Glutamatergic neuron (in vitro differentiated cells): ENCODE data around the gene SYNE2. TPM values are rescaled to one million over a fixed set of nuclear protein-coding genes. Genes with fewer than 3 reads are reported as not detected.
A peak's percentile ranks its signal among the peaks of the same experiment; 100 is the strongest.

Source experiments
- DNase-seq: peaks from one replicate; pipeline ENCODE4 v3.0.0; 2022
- H3K27ac Mint-ChIP-seq: one replicate; pipeline ENCODE4 v1.8.0; 2020; ENCODE audit warnings: mild to moderate bottlenecking, mixed read lengths, inconsistent platforms; ENCODE audit not compliant: unreplicated experiment
- H3K27me3 Mint-ChIP-seq: one replicate; pipeline ENCODE4 v1.8.0; 2020; ENCODE audit warnings: mild to moderate bottlenecking, moderate library complexity, mixed read lengths, inconsistent platforms; ENCODE audit not compliant: unreplicated experiment
- H3K36me3 Mint-ChIP-seq: one replicate; pipeline ENCODE4 v1.8.0; 2020; ENCODE audit warnings: mild to moderate bottlenecking, mixed read lengths, inconsistent platforms; ENCODE audit not compliant: unreplicated experiment
- H3K4me1 Mint-ChIP-seq: one replicate; pipeline ENCODE4 v1.8.0; 2020; ENCODE audit warnings: mild to moderate bottlenecking, low read depth, mixed read lengths, inconsistent platforms; ENCODE audit not compliant: unreplicated experiment
- H3K4me3 Mint-ChIP-seq: one replicate; pipeline ENCODE4 v1.8.0; 2020; ENCODE audit warnings: mild to moderate bottlenecking, mixed read lengths, inconsistent platforms; ENCODE audit not compliant: unreplicated experiment
- H3K9me3 Mint-ChIP-seq: one replicate; pipeline ENCODE4 v1.8.0; 2020; ENCODE audit warnings: mild to moderate bottlenecking, moderate library complexity, mixed read lengths, inconsistent platforms; ENCODE audit not compliant: unreplicated experiment
- CTCF ChIP-seq: fragments of 200-600 bp; sonication (generic); IDR thresholded peaks from one replicate; pipeline ENCODE4 v1.5.0; 2021; ENCODE audit not compliant: partially characterized antibody, unreplicated experiment
- total RNA-seq: library from RNA; stranded (reverse); fragmentation: NEBNext Ultra II Directional; extraction: Animal tissue kit (Norgen Biotek cat#: 25700); gene quantifications from one replicate; pipeline ENCODE4 v1.2.1, GENCODE V29; 2021; ENCODE audit not compliant: unreplicated experiment

SYNE2 gene
- total RNA-seq, 1 donor from 2014 or later: 81.7 TPM

- H3K9me3 Mint-ChIP-seq: no peaks in the 10 kb centered on the region
- H3K27ac Mint-ChIP-seq: no peak overlapping the region
- TF ChIP-seq CTCF: no peak
- no peak overlapping the region for H3K4me3 Mint-ChIP-seq
- peaks cover 14% of the 10 kb centered on the region for H3K4me1 Mint-ChIP-seq
- H3K27me3 Mint-ChIP-seq: peaks cover 5% of the 10 kb centered on the region
- DNase-seq: no peak
- H3K36me3 Mint-ChIP-seq: no peaks in the 10 kb centered on the region
Observed at GRCh38 chr14:63897721-63898163, 44.9 kb downstream of the SYNE2 start.

DNA sequence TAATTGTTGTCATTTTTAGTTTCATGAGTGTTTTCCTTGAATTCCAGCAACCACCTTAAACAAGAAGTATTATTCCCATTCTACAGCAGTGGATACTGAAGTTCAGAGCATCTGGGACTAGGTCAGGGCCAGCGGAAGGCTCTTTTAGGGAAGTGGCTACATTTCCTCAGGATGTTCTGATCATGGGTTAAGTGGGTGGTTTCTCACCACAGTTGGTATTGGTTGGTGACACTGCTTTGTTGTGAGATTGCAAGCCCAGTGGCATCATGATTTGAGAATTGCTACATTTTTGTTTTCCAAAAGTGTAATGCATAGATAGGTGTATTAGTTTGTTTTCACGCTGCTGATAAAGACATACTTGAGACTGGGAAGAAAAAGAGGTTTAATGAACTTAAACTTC, 47.1 kb downstream of the SYNE2 start:
- H3K27ac Mint-ChIP-seq: peak overlapping the region; percentile 17
- no peak overlapping the region for H3K4me3 Mint-ChIP-seq
- no peak for DNase-seq
- no peaks in the 10 kb centered on the region for H3K9me3 Mint-ChIP-seq
- TF ChIP-seq CTCF: no peak
- H3K4me1 Mint-ChIP-seq: peaks cover 14% of the 10 kb centered on the region
- peaks cover 3% of the 10 kb centered on the region for H3K27me3 Mint-ChIP-seq
- H3K36me3 Mint-ChIP-seq: peaks cover 2% of the 10 kb centered on the region

DNA sequence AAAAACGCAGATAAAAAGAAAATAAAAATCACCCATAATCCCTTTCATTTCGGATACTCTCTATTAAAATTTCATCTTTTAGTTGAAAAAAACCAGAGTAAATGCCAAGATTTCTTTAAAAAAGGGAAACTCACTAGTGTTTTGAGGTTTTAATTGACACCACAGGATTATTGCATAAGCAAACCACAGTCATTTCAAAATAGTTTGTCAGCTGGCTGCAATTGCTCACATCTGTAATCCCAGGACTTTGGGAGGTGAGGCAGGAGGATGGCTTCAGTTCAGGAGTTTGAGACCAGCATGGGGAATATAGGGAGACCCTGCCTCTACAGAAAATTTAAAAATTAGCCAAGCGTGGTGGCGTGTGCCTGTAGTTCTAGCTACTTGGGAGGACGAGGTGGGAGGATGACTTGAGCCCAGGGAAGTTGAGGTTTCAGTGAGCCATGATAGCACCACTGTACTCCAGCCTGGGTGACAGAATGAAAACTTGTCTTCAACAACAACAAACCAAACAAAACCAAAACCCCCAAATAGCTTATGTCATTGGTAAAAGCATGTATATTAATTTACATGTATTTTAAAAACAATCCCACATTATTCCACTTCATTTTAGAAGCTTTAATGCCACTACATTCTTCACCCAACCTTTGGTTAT, 48.8 kb downstream of the SYNE2 start:
- Mint-ChIP-seq H3K27ac (no peak overlapping the region), H3K9me3 (peaks cover 3% of the 10 kb centered on the region), H3K36me3 (peaks cover 8% of the 10 kb centered on the region), H3K27me3 (peaks cover 3% of the 10 kb centered on the region), H3K4me1 (peaks cover 14% of the 10 kb centered on the region), H3K4me3 (no peak overlapping the region)
- no peak for DNase-seq
- TF ChIP-seq CTCF: no peak

- no peak overlapping the region for H3K27ac Mint-ChIP-seq
- peaks cover 11% of the 10 kb centered on the region for H3K4me1 Mint-ChIP-seq
- H3K9me3 Mint-ChIP-seq: peaks cover 3% of the 10 kb centered on the region
- DNase-seq: no peak
- no peak overlapping the region for H3K4me3 Mint-ChIP-seq
- peaks cover 8% of the 10 kb centered on the region for H3K36me3 Mint-ChIP-seq
- H3K27me3 Mint-ChIP-seq: peaks cover 3% of the 10 kb centered on the region
- no peak for TF ChIP-seq CTCF
Observed at GRCh38 chr14:63902375-63902976, 49.7 kb downstream of the SYNE2 start.

DNA sequence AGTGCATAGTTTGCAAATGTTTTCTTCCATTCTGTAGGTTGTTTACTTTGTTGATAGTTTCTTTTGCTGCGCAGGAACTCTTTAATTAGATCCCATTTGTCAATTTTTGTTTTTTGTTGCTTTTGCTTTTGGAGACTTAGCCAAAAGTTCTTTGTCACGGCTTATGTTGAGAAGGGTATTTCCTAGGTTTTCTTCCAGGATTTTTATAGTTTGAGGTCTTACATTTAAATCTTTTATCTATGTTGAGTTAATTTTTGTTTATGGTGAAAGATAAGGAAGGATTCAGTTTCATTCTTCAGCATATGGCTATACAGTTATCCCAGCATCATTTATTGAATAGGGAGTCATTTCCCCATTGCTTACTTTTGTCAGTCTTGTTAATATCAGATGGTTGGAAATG, 51.9 kb downstream of the SYNE2 start:
- TF ChIP-seq CTCF: no peak
- Mint-ChIP-seq H3K4me3 (no peak overlapping the region), H3K9me3 (peaks cover 3% of the 10 kb centered on the region), H3K36me3 (peaks cover 8% of the 10 kb centered on the region), H3K27me3 (no peaks in the 10 kb centered on the region), H3K4me1 (peaks cover 4% of the 10 kb centered on the region), H3K27ac (no peak overlapping the region)
- DNase-seq: no peak
